Measurements from ENCODE around the gene GRIN1. TPM values are rescaled to one million over a fixed set of nuclear protein-coding genes. Genes with fewer than 3 reads are reported as not detected.

The GRIN1 gene
- total and polyA plus RNA-seq, 2 of the 13 experiments (the other 11 are each of a cell fraction or from before 2014, with no cell fraction given) = 0.13 TPM; not detected in 1

- TF ChIP-seq HNF1A (IDR thresholded peaks at IDR 0.05; ENCODE audit: low read depth) = no peak
- peak; percentile 50; the same call in 1 of the 2 replicates for TF ChIP-seq HNF1A (CRISPR knock-in tag; IDR thresholded peaks at IDR 0.05; ENCODE audit: borderline replicate concordance)
- TF ChIP-seq MAZ (IDR thresholded peaks at IDR 0.05; ENCODE audit: borderline replicate concordance, low read depth, low read length) = no peak
- TF ChIP-seq MAZ (CRISPR knock-in tag; IDR thresholded peaks at IDR 0.05; ENCODE audit: low read depth) = no peak; the same call in 1 of the 2 replicates
- TF ChIP-seq, protein P1, sequence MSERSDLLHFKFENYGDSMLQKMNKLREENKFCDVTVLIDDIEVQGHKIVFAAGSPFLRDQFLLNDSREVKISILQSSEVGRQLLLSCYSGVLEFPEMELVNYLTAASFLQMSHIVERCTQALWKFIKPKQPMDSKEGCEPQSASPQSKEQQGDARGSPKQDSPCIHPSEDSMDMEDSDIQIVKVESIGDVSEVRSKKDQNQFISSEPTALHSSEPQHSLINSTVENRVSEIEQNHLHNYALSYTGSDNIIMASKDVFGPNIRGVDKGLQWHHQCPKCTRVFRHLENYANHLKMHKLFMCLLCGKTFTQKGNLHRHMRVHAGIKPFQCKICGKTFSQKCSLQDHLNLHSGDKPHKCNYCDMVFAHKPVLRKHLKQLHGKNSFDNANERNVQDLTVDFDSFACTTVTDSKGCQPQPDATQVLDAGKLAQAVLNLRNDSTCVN (CRISPR knock-in tag; IDR thresholded peaks at IDR 0.05; ENCODE audit: borderline replicate concordance) = 0 out of 2 replicates have a peak, but pooled peaks have one; percentile 55
- TF ChIP-seq ZNF570 (CRISPR knock-in tag; IDR thresholded peaks at IDR 0.05; ENCODE audit: borderline replicate concordance) = 0 out of 2 replicates have a peak, but pooled peaks have one; percentile 0
- TF ChIP-seq, protein P2, sequence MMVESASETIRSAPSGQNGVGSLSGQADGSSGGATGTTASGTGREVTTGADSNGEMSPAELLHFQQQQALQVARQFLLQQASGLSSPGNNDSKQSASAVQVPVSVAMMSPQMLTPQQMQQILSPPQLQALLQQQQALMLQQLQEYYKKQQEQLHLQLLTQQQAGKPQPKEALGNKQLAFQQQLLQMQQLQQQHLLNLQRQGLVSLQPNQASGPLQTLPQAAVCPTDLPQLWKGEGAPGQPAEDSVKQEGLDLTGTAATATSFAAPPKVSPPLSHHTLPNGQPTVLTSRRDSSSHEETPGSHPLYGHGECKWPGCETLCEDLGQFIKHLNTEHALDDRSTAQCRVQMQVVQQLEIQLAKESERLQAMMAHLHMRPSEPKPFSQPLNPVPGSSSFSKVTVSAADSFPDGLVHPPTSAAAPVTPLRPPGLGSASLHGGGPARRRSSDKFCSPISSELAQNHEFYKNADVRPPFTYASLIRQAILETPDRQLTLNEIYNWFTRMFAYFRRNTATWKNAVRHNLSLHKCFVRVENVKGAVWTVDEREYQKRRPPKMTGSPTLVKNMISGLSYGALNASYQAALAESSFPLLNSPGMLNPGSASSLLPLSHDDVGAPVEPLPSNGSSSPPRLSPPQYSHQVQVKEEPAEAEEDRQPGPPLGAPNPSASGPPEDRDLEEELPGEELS (CRISPR knock-in tag; IDR thresholded peaks at IDR 0.05) = 0 out of 2 replicates have a peak, but pooled peaks have one; percentile 10
- peak; percentile 78 for TF ChIP-seq ZNF430 (CRISPR knock-in tag; IDR thresholded peaks at IDR 0.05)
- TF ChIP-seq, protein P3, sequence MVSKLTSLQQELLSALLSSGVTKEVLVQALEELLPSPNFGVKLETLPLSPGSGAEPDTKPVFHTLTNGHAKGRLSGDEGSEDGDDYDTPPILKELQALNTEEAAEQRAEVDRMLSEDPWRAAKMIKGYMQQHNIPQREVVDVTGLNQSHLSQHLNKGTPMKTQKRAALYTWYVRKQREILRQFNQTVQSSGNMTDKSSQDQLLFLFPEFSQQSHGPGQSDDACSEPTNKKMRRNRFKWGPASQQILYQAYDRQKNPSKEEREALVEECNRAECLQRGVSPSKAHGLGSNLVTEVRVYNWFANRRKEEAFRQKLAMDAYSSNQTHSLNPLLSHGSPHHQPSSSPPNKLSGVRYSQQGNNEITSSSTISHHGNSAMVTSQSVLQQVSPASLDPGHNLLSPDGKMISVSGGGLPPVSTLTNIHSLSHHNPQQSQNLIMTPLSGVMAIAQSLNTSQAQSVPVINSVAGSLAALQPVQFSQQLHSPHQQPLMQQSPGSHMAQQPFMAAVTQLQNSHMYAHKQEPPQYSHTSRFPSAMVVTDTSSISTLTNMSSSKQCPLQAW (CRISPR knock-in tag; IDR thresholded peaks at IDR 0.05) = peak; percentile 84
- 0 out of 2 replicates have a peak, but pooled peaks have one; percentile 76 for TF ChIP-seq MTF2 (CRISPR knock-in tag; IDR thresholded peaks at IDR 0.05; ENCODE audit: borderline replicate concordance)
- TF ChIP-seq ZSCAN20 (CRISPR knock-in tag; IDR thresholded peaks at IDR 0.05; ENCODE audit: borderline replicate concordance) = peak; percentile 59
- TF ChIP-seq KAT8 (CRISPR knock-in tag; IDR thresholded peaks at IDR 0.05) = peak; percentile 67
- TF ChIP-seq ZNF512B (CRISPR knock-in tag; IDR thresholded peaks at IDR 0.05; ENCODE audit: borderline replicate concordance) = 0 out of 2 replicates have a peak, but pooled peaks have one; percentile 28
These were observed 9.3 kb upstream of the GRIN1 start (continued) for GRCh38 chr9:137129456-137130175.

All from HepG2 (cell line).